M059J (cell line): ENCODE data around the gene OSBPL1A. TPM values are rescaled to one million over a fixed set of nuclear protein-coding genes. Genes with fewer than 3 reads are reported as not detected.

ENCODE experiments used
- DNase-seq: peaks from one replicate; pipeline ENCODE4 v3.0.0-alpha.2; 2012; ENCODE audit warnings: low read depth
- total RNA-seq: library from RNA; depleted of rRNA; stranded (reverse); fragments of >200 nt; shearing (Covaris generic); gene quantifications from 2 replicates; pipeline ENCODE4 v1.2.3, GENCODE V29; 2014

The OSBPL1A gene
- total RNA-seq, 1 experiment from 2014 or later: 26.4 TPM

GRCh38 chr18:24341361-24341760 lies 56.3 kb downstream of the OSBPL1A start:
- DNase-seq: no peak

- DNase-seq: no peak
Measured at GRCh38 chr18:24333084-24333483, 64.5 kb downstream of the OSBPL1A start.

DNA sequence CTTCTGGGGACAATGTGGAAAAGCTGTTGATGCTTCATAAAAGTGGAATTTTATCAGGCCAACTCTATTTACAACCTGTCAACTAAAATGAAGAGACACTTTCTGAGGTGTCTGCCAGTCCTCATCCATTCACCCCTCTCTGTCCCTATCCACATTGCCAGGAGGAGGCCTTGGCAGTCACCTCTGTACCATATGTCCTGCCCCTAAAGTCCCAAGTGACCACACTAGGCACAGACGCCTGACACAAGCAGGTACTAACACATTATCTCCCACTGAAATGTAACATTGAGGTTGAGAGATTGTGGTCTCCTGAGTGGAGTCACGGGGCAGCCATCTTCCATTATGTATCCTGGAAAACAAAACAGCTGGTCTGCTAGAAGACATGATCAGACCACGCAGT lies 71.4 kb downstream of the OSBPL1A start:
- DNase-seq: no peak

GRCh38 chr18:24322584-24323136 lies 75.0 kb downstream of the OSBPL1A start:
- DNase-seq: peak; percentile 26

- no peak for DNase-seq
Measured at GRCh38 chr18:24321071-24321470, 76.6 kb downstream of the OSBPL1A start.

GRCh38 chr18:24319757-24320156 lies 77.9 kb downstream of the OSBPL1A start:
- no peak for DNase-seq

DNA sequence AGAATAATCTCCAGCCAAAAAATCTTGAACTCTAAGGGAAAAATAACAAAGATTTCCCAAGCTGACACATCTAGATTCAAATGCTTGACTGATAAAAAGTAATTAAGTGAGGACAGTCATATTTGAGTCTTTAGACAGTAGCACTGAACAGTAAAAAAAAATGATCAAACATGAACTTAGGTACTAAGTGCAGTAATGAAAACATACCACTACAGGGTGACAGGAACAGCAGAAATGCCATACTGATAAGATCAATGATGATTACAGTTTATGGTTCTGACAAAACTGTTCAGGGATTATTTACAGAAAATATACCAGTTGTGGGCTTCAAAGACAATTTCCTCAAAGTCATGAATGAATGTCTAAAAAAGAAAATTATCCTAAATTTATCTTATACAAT lies 80.3 kb downstream of the OSBPL1A start:
- no peak for DNase-seq

GRCh38 chr18:24315170-24315569 lies 82.5 kb downstream of the OSBPL1A start:
- peak; percentile 61 for DNase-seq

- DNase-seq: no peak
Measured at GRCh38 chr18:24306201-24306600, 91.4 kb downstream of the OSBPL1A start.

DNA sequence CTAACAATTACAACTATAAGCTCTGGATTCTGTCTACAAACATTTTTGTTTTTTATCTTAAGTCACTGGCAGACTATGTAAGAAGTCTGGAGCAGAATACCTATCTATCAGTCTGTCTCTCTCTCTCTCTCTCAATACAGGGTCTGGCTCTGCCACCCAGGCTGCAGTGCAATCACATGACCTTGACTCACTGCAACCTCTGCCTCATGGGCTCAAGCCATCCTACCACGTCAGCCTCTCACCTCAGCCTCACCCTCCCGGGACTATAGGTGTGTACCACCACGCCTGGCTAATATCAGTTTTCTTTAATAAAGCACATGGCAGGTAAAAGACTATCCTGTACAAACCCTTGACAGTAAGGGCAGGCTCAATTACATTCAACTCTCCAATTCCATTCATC lies 96.9 kb downstream of the OSBPL1A start:
- no peak for DNase-seq

DNA sequence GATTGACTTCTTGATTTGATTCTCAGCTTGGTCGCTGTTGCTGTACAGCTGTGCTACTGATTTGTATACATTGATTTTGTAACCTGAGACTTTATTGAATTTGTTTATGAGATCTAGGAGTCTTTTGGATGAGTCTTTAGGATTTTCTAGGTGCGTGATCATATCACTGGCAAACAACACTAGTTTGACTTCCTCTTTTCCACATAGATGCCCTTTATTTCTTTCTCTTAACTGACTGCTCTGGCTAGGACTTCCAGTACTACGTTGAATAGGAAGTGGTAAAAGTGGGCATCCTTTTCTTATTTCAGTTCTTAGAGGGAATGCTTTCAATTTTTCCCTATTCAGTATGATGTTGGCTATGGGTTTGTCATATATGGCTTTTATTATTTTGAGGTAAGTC lies 101.3 kb downstream of the OSBPL1A start:
- no peak for DNase-seq

- no peak for DNase-seq
Measured at GRCh38 chr18:24293254-24293653, 104.4 kb downstream of the OSBPL1A start.

DNA sequence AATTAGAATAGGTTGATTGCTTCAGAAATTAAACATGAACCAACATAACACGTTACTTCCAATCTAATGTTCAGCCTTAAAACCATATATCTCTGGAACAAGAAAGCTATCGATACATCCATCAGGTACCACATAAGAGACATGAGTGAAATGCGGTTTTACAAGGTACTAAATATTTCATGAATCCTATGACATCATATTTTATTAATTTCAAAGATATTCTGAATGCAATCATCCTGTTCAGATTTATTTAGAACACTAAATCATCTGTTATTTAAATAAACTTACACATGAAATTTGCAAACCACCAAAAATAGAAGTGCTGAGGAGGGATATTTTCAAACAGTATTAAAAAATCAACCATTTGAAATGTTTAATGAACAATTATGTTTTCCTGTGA lies 119.0 kb downstream of the OSBPL1A start:
- no peak for DNase-seq

DNA sequence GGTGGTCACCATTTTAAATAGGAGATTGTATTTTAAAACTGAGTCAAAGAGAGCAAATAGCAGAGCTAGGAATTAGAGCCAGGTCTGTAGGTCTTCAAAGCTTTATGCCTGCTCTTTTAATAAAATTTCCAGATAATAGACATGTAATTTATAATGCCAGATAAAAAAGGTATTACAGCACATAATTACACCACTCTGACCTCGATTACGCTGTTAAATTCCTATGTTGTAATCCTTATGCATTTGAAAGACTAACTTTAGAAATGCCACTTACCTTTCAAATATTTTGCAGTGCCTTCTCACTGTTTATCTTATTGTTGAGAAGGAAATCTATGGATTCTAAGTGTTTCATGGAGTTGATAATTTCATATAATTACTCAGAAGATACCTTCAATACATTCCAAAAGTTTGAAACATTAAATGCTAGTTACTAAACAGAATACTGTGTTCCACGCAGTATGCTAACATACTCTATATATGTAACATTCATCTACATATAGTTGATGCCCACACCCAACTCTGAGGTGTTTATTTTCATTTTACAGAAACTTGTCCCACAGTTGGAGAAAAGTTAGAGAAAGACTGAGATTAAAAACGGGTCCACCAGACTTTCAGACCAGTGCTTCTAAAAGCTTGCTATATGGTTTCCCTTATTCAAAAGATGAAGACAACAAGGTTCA lies 120.0 kb downstream of the OSBPL1A start:
- DNase-seq: no peak

- DNase-seq: no peak
Measured at GRCh38 chr18:24276994-24277393, 120.6 kb downstream of the OSBPL1A start.

DNA sequence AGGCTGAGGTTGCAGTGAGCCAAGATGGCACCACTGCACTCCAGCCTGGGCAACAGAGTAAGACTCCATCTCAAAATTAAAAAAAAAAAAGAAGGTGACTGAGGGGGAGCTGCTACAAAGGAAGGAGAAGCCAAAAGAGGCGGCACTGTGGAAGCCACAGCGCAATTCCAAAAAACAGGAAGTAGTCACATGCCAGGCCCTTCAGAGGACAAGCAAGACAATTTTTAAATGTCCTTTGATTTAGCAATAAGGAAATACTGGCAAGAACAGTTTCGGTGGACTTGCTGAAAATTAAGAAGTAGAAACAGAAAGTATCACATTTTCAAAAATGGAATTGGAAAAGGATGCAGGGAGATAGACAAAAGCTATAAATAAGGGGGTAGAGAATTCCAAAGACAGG lies 122.8 kb downstream of the OSBPL1A start:
- no peak for DNase-seq

- DNase-seq: peak; percentile 13
Measured at GRCh38 chr18:24273596-24273995, 124.0 kb downstream of the OSBPL1A start.

DNA sequence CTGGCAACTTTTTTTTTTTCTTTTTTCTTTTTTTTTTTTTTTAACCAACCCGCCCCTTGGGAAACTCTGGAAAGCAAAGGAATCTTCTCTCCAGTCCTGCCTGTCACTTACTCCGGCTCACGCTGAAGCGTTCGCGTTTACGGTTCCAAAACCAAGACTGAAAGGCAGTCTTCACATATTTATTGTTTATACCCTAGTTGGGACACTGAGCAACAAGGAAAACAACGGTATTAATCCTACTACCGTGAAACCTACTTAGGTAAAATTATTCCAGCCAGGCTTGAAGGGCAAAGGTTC lies 125.4 kb downstream of the OSBPL1A start:
- no peak for DNase-seq

- DNase-seq: peak; percentile 84
Measured at GRCh38 chr18:24271381-24272228, 126.0 kb downstream of the OSBPL1A start.

DNA sequence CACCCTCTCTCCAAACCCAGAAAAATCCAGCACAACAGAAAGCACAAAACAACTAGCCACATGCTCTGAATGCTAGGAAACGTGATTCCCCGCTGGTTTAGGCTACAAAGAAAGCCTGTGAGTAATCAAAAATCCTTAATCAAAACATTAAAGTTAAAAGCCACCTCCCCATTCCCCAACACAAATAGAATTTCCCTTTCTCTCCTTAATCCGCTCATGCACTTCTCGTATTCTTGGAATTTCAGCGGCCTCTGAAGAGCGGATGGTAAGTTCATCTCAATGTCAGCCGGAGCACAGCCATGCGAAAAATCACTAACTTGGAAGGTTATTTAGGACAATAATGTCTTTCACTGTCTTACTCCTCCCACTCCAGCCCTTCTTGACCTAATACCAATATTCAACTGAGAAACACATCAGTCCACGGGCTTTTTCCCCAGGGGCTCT lies 126.7 kb downstream of the OSBPL1A start:
- DNase-seq: peak; percentile 72

- peak; percentile 4 for DNase-seq
Measured at GRCh38 chr18:24270358-24270936, 127.2 kb downstream of the OSBPL1A start.

DNA sequence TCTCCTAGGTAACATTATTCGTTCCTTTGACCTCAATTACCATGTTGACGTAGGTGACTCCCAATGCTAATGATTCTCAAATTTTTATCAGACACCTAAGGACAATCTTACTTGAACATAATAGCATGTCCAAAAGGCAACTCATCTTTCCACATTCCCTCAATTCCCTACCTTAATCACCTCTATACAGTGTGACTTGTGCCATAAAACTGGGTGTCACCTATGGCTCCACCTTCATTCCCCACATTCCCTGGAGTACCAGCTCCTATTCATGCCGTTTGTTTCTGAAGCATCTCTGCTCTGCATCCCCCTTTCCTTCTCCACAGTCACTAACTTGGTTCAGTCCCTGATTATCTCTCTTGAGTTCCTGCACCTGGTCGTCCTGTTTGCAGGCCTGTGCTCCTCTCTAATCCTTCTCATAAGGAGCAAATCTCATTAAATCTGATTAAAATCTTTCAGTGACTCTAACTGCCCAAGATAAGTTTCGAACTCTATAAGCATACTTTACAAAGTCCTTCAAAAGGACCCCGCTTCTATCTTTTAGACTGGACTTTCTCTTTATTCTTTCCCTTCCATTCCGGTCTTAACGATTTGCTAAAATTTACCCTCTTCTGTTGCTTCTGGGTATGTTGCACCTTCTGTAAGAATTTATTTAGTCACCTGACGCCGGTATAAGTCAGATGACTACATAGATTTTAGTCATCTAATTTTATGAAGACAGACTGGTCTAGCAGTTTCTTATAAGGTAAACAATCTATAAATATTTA lies 128.7 kb downstream of the OSBPL1A start:
- peak; percentile 6 for DNase-seq
